ENCODE results near the gene MDGA2. TPM values are rescaled to one million over a fixed set of nuclear protein-coding genes. Genes with fewer than 3 reads are reported as not detected.

MDGA2 gene
- not detected for total RNA-seq

- Mint-ChIP-seq H3K4me3 (no peak within 1 kb of the TSS), H3K27me3 (ENCODE audit: low read depth) (peaks cover 42% of the 10 kb centered on the region), H3K9me3 (no peaks in the 10 kb centered on the region), H3K36me3 (ENCODE audit: low read depth) (no peaks in the 10 kb centered on the region), H3K4me1 (ENCODE audit: low read depth) (peaks cover 7% of the 10 kb centered on the region), H3K27ac (no peak within 1 kb of the TSS)
- intact Hi-C loops (cut with micrococcal nuclease), result no loop called here
- CTCF ChIA-PET, result no interaction called here
- no peak for DNase-seq
These were observed at the start of gene MDGA2 for GRCh38 chr14:47675466-47676314. TSS of gene MDGA2 (minus strand) at chr14:47675605.

GRCh38 chr14:47722929-47723693 is 47.7 kb upstream of the MDGA2 start:
- no peaks in the 10 kb centered on the region for H3K27me3 Mint-ChIP-seq (ENCODE audit: low read depth)
- H3K4me1 Mint-ChIP-seq (ENCODE audit: low read depth), result no peaks in the 10 kb centered on the region
- DNase-seq, result no peak
- no peak overlapping the region for H3K27ac Mint-ChIP-seq
- CTCF ChIA-PET, result no interaction called here
- H3K36me3 Mint-ChIP-seq (ENCODE audit: low read depth), result no peaks in the 10 kb centered on the region
- intact Hi-C loops (cut with micrococcal nuclease), result no loop called here
- no peaks in the 10 kb centered on the region for H3K9me3 Mint-ChIP-seq
- no peak overlapping the region for H3K4me3 Mint-ChIP-seq

GRCh38 chr14:47720281-47720680 is 44.9 kb upstream of the MDGA2 start:
- CTCF ChIA-PET, result no interaction called here
- Mint-ChIP-seq H3K27me3 (ENCODE audit: low read depth) (no peaks in the 10 kb centered on the region), H3K4me1 (ENCODE audit: low read depth) (no peaks in the 10 kb centered on the region), H3K36me3 (ENCODE audit: low read depth) (no peaks in the 10 kb centered on the region), H3K4me3 (no peak overlapping the region), H3K9me3 (peaks cover 9% of the 10 kb centered on the region), H3K27ac (no peak overlapping the region)
- no peak for DNase-seq
- intact Hi-C loops (cut with micrococcal nuclease), result no loop called here

GRCh38 chr14:47715330-47715729 is 39.9 kb upstream of the MDGA2 start:
- Mint-ChIP-seq H3K4me3 (no peak overlapping the region), H3K27ac (no peak overlapping the region), H3K4me1 (ENCODE audit: low read depth) (no peaks in the 10 kb centered on the region), H3K9me3 (peaks cover 11% of the 10 kb centered on the region), H3K27me3 (ENCODE audit: low read depth) (no peaks in the 10 kb centered on the region), H3K36me3 (ENCODE audit: low read depth) (no peaks in the 10 kb centered on the region)
- intact Hi-C loops (cut with micrococcal nuclease), result no loop called here
- no peak for DNase-seq
- CTCF ChIA-PET, result interaction anchor here (0.6 kb wide), 1 partner anchor 79 kb away, joined by 3 read pairs; no protein-coding TSS in a partner anchor

- no peak overlapping the region for H3K4me3 Mint-ChIP-seq
- no peak for DNase-seq
- H3K36me3 Mint-ChIP-seq (ENCODE audit: low read depth), result no peaks in the 10 kb centered on the region
- no peak overlapping the region for H3K27ac Mint-ChIP-seq
- CTCF ChIA-PET, result no interaction called here
- intact Hi-C loops (cut with micrococcal nuclease), result no loop called here
- no peaks in the 10 kb centered on the region for H3K27me3 Mint-ChIP-seq (ENCODE audit: low read depth)
- no peaks in the 10 kb centered on the region for H3K4me1 Mint-ChIP-seq (ENCODE audit: low read depth)
- H3K9me3 Mint-ChIP-seq, result peaks cover 4% of the 10 kb centered on the region
These were observed 35.2 kb upstream of the MDGA2 start for GRCh38 chr14:47710581-47710980.

- CTCF ChIA-PET, result no interaction called here
- Mint-ChIP-seq H3K9me3 (peaks cover 4% of the 10 kb centered on the region), H3K4me3 (no peak overlapping the region), H3K27ac (no peak overlapping the region), H3K27me3 (ENCODE audit: low read depth) (no peaks in the 10 kb centered on the region), H3K4me1 (ENCODE audit: low read depth) (no peaks in the 10 kb centered on the region), H3K36me3 (ENCODE audit: low read depth) (no peaks in the 10 kb centered on the region)
- DNase-seq, result no peak
- intact Hi-C loops (cut with micrococcal nuclease), result no loop called here
These were observed 30.3 kb upstream of the MDGA2 start for GRCh38 chr14:47705683-47706082.

GRCh38 chr14:47691829-47692228 is 16.4 kb upstream of the MDGA2 start:
- no peak for DNase-seq
- intact Hi-C loops (cut with micrococcal nuclease), result no loop called here
- Mint-ChIP-seq H3K27ac (no peak overlapping the region), H3K4me3 (no peak overlapping the region), H3K4me1 (ENCODE audit: low read depth) (no peaks in the 10 kb centered on the region), H3K27me3 (ENCODE audit: low read depth) (no peaks in the 10 kb centered on the region), H3K9me3 (peaks cover 8% of the 10 kb centered on the region), H3K36me3 (ENCODE audit: low read depth) (no peaks in the 10 kb centered on the region)
- CTCF ChIA-PET, result no interaction called here

- no peaks in the 10 kb centered on the region for H3K36me3 Mint-ChIP-seq (ENCODE audit: low read depth)
- DNase-seq, result no peak
- H3K27me3 Mint-ChIP-seq (ENCODE audit: low read depth), result peaks cover 24% of the 10 kb centered on the region
- CTCF ChIA-PET, result no interaction called here
- H3K4me1 Mint-ChIP-seq (ENCODE audit: low read depth), result peaks cover 4% of the 10 kb centered on the region
- H3K9me3 Mint-ChIP-seq, result peaks cover 1% of the 10 kb centered on the region
- intact Hi-C loops (cut with micrococcal nuclease), result no loop called here
- no peak overlapping the region for H3K27ac Mint-ChIP-seq
- no peak overlapping the region for H3K4me3 Mint-ChIP-seq
These were observed 3.6 kb upstream of the MDGA2 start for GRCh38 chr14:47678993-47679392.

- Mint-ChIP-seq H3K36me3 (ENCODE audit: low read depth) (no peaks in the 10 kb centered on the region), H3K4me3 (no peak overlapping the region), H3K27ac (no peak overlapping the region), H3K4me1 (ENCODE audit: low read depth) (peaks cover 7% of the 10 kb centered on the region), H3K27me3 (ENCODE audit: low read depth) (peaks cover 32% of the 10 kb centered on the region), H3K9me3 (peaks cover under 1% of the 10 kb centered on the region)
- intact Hi-C loops (cut with micrococcal nuclease), result no loop called here
- CTCF ChIA-PET, result interaction anchor here (0.6 kb wide), 1 partner anchor 60 kb away, joined by 3 read pairs; no protein-coding TSS in a partner anchor
- DNase-seq, result no peak
These were observed 2.8 kb upstream of the MDGA2 start for GRCh38 chr14:47678157-47678556.

GRCh38 chr14:47676315-47676617 is 861 bp upstream of the MDGA2 start:
- H3K36me3 Mint-ChIP-seq (ENCODE audit: low read depth), result no peaks in the 10 kb centered on the region
- H3K9me3 Mint-ChIP-seq, result no peaks in the 10 kb centered on the region
- H3K27me3 Mint-ChIP-seq (ENCODE audit: low read depth), result peaks cover 42% of the 10 kb centered on the region
- no peak for DNase-seq
- CTCF ChIA-PET, result no interaction called here
- peaks cover 7% of the 10 kb centered on the region for H3K4me1 Mint-ChIP-seq (ENCODE audit: low read depth)
- no peak overlapping the region for H3K4me3 Mint-ChIP-seq
- intact Hi-C loops (cut with micrococcal nuclease), result no loop called here
- no peak overlapping the region for H3K27ac Mint-ChIP-seq

- H3K27me3 Mint-ChIP-seq (ENCODE audit: low read depth), result peaks cover 42% of the 10 kb centered on the region
- CTCF ChIA-PET, result no interaction called here
- no peak overlapping the region for H3K4me3 Mint-ChIP-seq
- DNase-seq, result no peak
- no peaks in the 10 kb centered on the region for H3K9me3 Mint-ChIP-seq
- H3K4me1 Mint-ChIP-seq (ENCODE audit: low read depth), result peaks cover 7% of the 10 kb centered on the region
- intact Hi-C loops (cut with micrococcal nuclease), result no loop called here
- no peak overlapping the region for H3K27ac Mint-ChIP-seq
- H3K36me3 Mint-ChIP-seq (ENCODE audit: low read depth), result no peaks in the 10 kb centered on the region
These were observed 601 bp downstream of the MDGA2 start for GRCh38 chr14:47674543-47675465.

- H3K27me3 Mint-ChIP-seq (ENCODE audit: low read depth), result peaks cover 42% of the 10 kb centered on the region
- peaks cover 7% of the 10 kb centered on the region for H3K4me1 Mint-ChIP-seq (ENCODE audit: low read depth)
- H3K27ac Mint-ChIP-seq, result no peak overlapping the region
- no peaks in the 10 kb centered on the region for H3K36me3 Mint-ChIP-seq (ENCODE audit: low read depth)
- no peak overlapping the region for H3K4me3 Mint-ChIP-seq
- no peaks in the 10 kb centered on the region for H3K9me3 Mint-ChIP-seq
- CTCF ChIA-PET, result no interaction called here
- intact Hi-C loops (cut with micrococcal nuclease), result no loop called here
- DNase-seq, result no peak
These were observed 1.3 kb downstream of the MDGA2 start for GRCh38 chr14:47674148-47674542.
